Inferior parietal cortex (tissue), 1 donor: Measurements from ENCODE around the gene AFF1.
"Not testable (repeated sequence)": the region's sequence is repeated elsewhere in the genome, so short reads cannot be mapped to it uniquely, and the experiment has no call there.

Experiments used
- DNase-seq: peaks from one replicate; pipeline ENCODE4 v3.0.0-alpha.2; 2016; ENCODE audit errors: extremely low spot score

Gene AFF1

GRCh38 chr4:87011340-87012034 is 76.7 kb downstream of the AFF1 start:
- DNase-seq = no peak

- DNase-seq = no peak
Measured at GRCh38 chr4:87012265-87012953, 77.6 kb downstream of the AFF1 start.

- not testable (repeated sequence) for DNase-seq
Measured at GRCh38 chr4:87012954-87013308, 78.1 kb downstream of the AFF1 start.

GRCh38 chr4:87014284-87014782 is 79.5 kb downstream of the AFF1 start:
- DNase-seq = no peak

- DNase-seq = no peak
Measured at GRCh38 chr4:87015416-87015815, 80.6 kb downstream of the AFF1 start.

- no peak for DNase-seq
Measured at GRCh38 chr4:87017580-87018342, 83.0 kb downstream of the AFF1 start.

- DNase-seq = no peak
Measured at GRCh38 chr4:87018753-87019152, 83.9 kb downstream of the AFF1 start.

GRCh38 chr4:87019246-87019791 is 84.5 kb downstream of the AFF1 start:
- no peak for DNase-seq

GRCh38 chr4:87019898-87020297 is 85.1 kb downstream of the AFF1 start:
- no peak for DNase-seq

- no peak for DNase-seq
Measured at GRCh38 chr4:87024201-87024600, 89.4 kb downstream of the AFF1 start.

GRCh38 chr4:87025023-87025613 is 90.3 kb downstream of the AFF1 start:
- no peak for DNase-seq

- no peak for DNase-seq
Measured at GRCh38 chr4:87025614-87026041, 90.8 kb downstream of the AFF1 start.

- DNase-seq = no peak
Measured at GRCh38 chr4:87026800-87027495, 92.1 kb downstream of the AFF1 start.

- DNase-seq = no peak
Measured at GRCh38 chr4:87029356-87029755, 94.5 kb downstream of the AFF1 start.

- DNase-seq = no peak
Measured at GRCh38 chr4:87030124-87030523, 95.3 kb downstream of the AFF1 start.

- no peak for DNase-seq
Measured at GRCh38 chr4:87030755-87031441, 96.1 kb downstream of the AFF1 start.

- DNase-seq = no peak
Measured at GRCh38 chr4:87031920-87032319, 97.1 kb downstream of the AFF1 start.

- DNase-seq = peak; percentile 72
Measured at GRCh38 chr4:87032884-87033533, 98.2 kb downstream of the AFF1 start.

- DNase-seq = no peak
Measured at GRCh38 chr4:87033902-87034301, 99.1 kb downstream of the AFF1 start.

GRCh38 chr4:87034527-87034926 is 99.7 kb downstream of the AFF1 start:
- DNase-seq = no peak
